Sciatic nerve (tissue), 2 donors: ENCODE results near the gene UBR3. TPM values are rescaled to one million over a fixed set of nuclear protein-coding genes. Genes with fewer than 3 reads are reported as not detected.

ENCODE experiments used
- ATAC-seq: fragments of 200-7000 bp; cut with Tn5 transposase; one replicate; pipeline ENCODE4 v1.9.1; 2020; ENCODE audit warnings: mild to moderate bottlenecking, moderate library complexity
- DNase-seq: peaks from one replicate; pipeline ENCODE4 v3.0.0-alpha.2; 2020; ENCODE audit warnings: low spot score
- intact Hi-C: fragments of 100-400 bp; cut with DNase I; formaldehyde crosslinking; loops from one replicate; pipeline ENCODE4 v1.14.2; 2022
- total RNA-seq: library from RNA; stranded (reverse); fragmentation: NEBNext Ultra II Directional; extraction: Animal tissue kit (Norgen Biotek cat#: 25700); gene quantifications from one replicate; pipeline ENCODE4 v1.2.1, GENCODE V29; 2021
- donor health status: DM: no; HTN: no; CAD: no.
- donor health status: DM: no; HTN: no; CAD: no.

The UBR3 gene
- total RNA-seq, 1 donor from 2014 or later: 80.3 TPM

GRCh38 chr2:169977530-169977929 is 150.3 kb downstream of the UBR3 start:
- DNase-seq (no peak), ATAC-seq (no peak)
- intact Hi-C loops: no loop called here

- DNase-seq (no peak), ATAC-seq (no peak)
- intact Hi-C loops: no loop called here
Observed at GRCh38 chr2:169978402-169979017, 151.3 kb downstream of the UBR3 start.

GRCh38 chr2:169979025-169979424 is 151.8 kb downstream of the UBR3 start:
- intact Hi-C loops: no loop called here
- DNase-seq (no peak), ATAC-seq (no peak)

- ATAC-seq: no peak
- no peak for DNase-seq
- intact Hi-C loops: no loop called here
Observed at GRCh38 chr2:169980001-169980400, 152.7 kb downstream of the UBR3 start.

- no peak for DNase-seq
- no peak for ATAC-seq
- intact Hi-C loops: no loop called here
Observed at GRCh38 chr2:169980643-169981042, 153.4 kb downstream of the UBR3 start.

- intact Hi-C loops: no loop called here
- DNase-seq: no peak
- ATAC-seq: no peak
Observed at GRCh38 chr2:169982929-169983328, 155.7 kb downstream of the UBR3 start.

GRCh38 chr2:169983506-169983905 is 156.3 kb downstream of the UBR3 start:
- no peak for ATAC-seq
- no peak for DNase-seq
- intact Hi-C loops: no loop called here

- ATAC-seq (no peak), DNase-seq (no peak)
- intact Hi-C loops: no loop called here
Observed at GRCh38 chr2:169984145-169984544, 156.9 kb downstream of the UBR3 start.

- ATAC-seq (no peak), DNase-seq (no peak)
- intact Hi-C loops: no loop called here
Observed at GRCh38 chr2:169994752-169995151, 167.5 kb downstream of the UBR3 start.

- intact Hi-C loops: no loop called here
- no peak for ATAC-seq
- DNase-seq: no peak
Observed at GRCh38 chr2:169997140-169997887, 170.1 kb downstream of the UBR3 start.

- no peak for ATAC-seq
- intact Hi-C loops: no loop called here
- DNase-seq: no peak
Observed at GRCh38 chr2:169999054-169999453, 171.8 kb downstream of the UBR3 start.

GRCh38 chr2:170002096-170002495 is 174.8 kb downstream of the UBR3 start:
- intact Hi-C loops: no loop called here
- DNase-seq (no peak), ATAC-seq (no peak)

GRCh38 chr2:170005702-170006101 is 178.4 kb downstream of the UBR3 start:
- intact Hi-C loops: no loop called here
- ATAC-seq (no peak), DNase-seq (no peak)

- intact Hi-C loops: no loop called here
- DNase-seq (no peak), ATAC-seq (no peak)
Observed at GRCh38 chr2:170006587-170007325, 179.5 kb downstream of the UBR3 start.

GRCh38 chr2:170009209-170009608 is 182.0 kb downstream of the UBR3 start:
- intact Hi-C loops: no loop called here
- DNase-seq (no peak), ATAC-seq (no peak)

- DNase-seq: no peak
- intact Hi-C loops: no loop called here
- no peak for ATAC-seq
Observed at GRCh38 chr2:170012773-170013172, 185.5 kb downstream of the UBR3 start.

- DNase-seq: no peak
- intact Hi-C loops: no loop called here
- ATAC-seq: no peak
Observed at GRCh38 chr2:170013802-170014551, 186.7 kb downstream of the UBR3 start.

- intact Hi-C loops: no loop called here
- DNase-seq (no peak), ATAC-seq (no peak)
Observed at GRCh38 chr2:170014769-170015168, 187.5 kb downstream of the UBR3 start.

GRCh38 chr2:170017860-170018532 is 190.7 kb downstream of the UBR3 start:
- no peak for DNase-seq
- peak; percentile 67 for ATAC-seq
- intact Hi-C loops: no loop called here
